HepG2 (cell line): Measurements from ENCODE around the gene AKR7A2. TPM values are rescaled to one million over a fixed set of nuclear protein-coding genes. Genes with fewer than 3 reads are reported as not detected.

ENCODE experiments used
- ATAC-seq: fragments of 200-7000 bp; cut with Tn5 transposase; 3 replicates; pipeline ENCODE4 v1.9.1; 2020; ENCODE audit warnings: mild to moderate bottlenecking, moderate library complexity
- BruUV-seq: library from RNA; stranded (reverse); fragments of 400-500 nt; replicated peaks from 2 replicates; lab custom pipeline; 2021; lab: Mats Ljungman, UMichigan
- CTCF ChIA-PET: fragments of 300-600 bp; formaldehyde crosslinking; extraction: SDS; loops from one replicate; lab custom pipeline; 2021; ENCODE audit warnings: low total read pairs, inconsistent platforms, low intra/inter-chr PET ratio; lab: Yijun Ruan, JAX
- POLR2A ChIA-PET: fragments of 350-600 bp; sonication (Branson Sonifier 250); formaldehyde crosslinking; loops from one replicate; lab custom pipeline; 2020; ENCODE audit warnings: antibody characterized with exemption, inconsistent platforms; lab: Yijun Ruan, JAX
- DNase-seq: peaks from one replicate; pipeline ENCODE4 v3.0.0-alpha.2; 2015; ENCODE audit warnings: low spot score
- FAIRE-seq: peaks from 3 replicates; lab custom pipeline; 2011; peaks lifted over from hg19 to GRCh38; lab: Jason Lieb, UNC
- H2AFZ ChIP-seq: one replicate; pipeline ENCODE4 v1.6.1; 2011; ENCODE audit warnings: low read length, inconsistent platforms
- H3K27ac ChIP-seq: fragments of 300-600 bp; 3 replicates; pipeline ENCODE4 v1.8.0; 2011; ENCODE audit warnings: mixed run types, mild to moderate bottlenecking, mixed read lengths, low read length, inconsistent platforms; ENCODE audit not compliant: insufficient read depth; ENCODE audit errors: extremely low read length
- H3K27me3 ChIP-seq, 2 experiments: fragments of 200-600 bp in 1 of 2; 2 replicates in 1 of 2; 3 replicates in 1 of 2; pipeline versions ENCODE4 v1.6.0 to v1.8.0; 2011; ENCODE audit warnings: low read length in 2 of 2, mild to moderate bottlenecking in 2 of 2, moderate library complexity in 2 of 2, inconsistent platforms in 1 of 2; ENCODE audit not compliant: insufficient read depth in 2 of 2, control insufficient read depth in 1 of 2
- H3K36me3 ChIP-seq, 2 experiments: fragments of 200-600 bp in 1 of 2; replicated peaks in 1 of 2; 2 replicates in 1 of 2; 3 replicates in 1 of 2; pipeline versions ENCODE4 v1.5.1 to v1.8.0; 2011; ENCODE audit warnings: low read length in 2 of 2, inconsistent platforms in 1 of 2; ENCODE audit not compliant: insufficient read depth in 2 of 2, control insufficient read depth in 1 of 2
- H3K4me1 ChIP-seq: 2 replicates; pipeline ENCODE4 v1.5.1; 2012; ENCODE audit warnings: low read length, inconsistent platforms; ENCODE audit not compliant: insufficient read depth
- H3K4me2 ChIP-seq: 2 replicates; pipeline ENCODE4 v1.6.0; 2011; ENCODE audit warnings: low read depth, low read length, inconsistent platforms
- H3K4me3 ChIP-seq, 3 experiments: fragments of 200-600 bp in 1 of 3; sonication (generic), shearing (Covaris generic) in 1 of 3; replicated peaks in 1 of 3; 2 replicates each; pipeline ENCODE4 v1.5.1; 2011 to 2016; ENCODE audit warnings: low read length in 3 of 3, inconsistent platforms in 2 of 3, low read depth in 2 of 3, mild to moderate bottlenecking in 2 of 3, control low read depth in 1 of 3, mixed read lengths in 1 of 3; ENCODE audit not compliant: insufficient read depth in 1 of 3
- H3K79me2 ChIP-seq: one replicate; pipeline ENCODE4 v1.6.1; 2011; ENCODE audit warnings: low read length, inconsistent platforms; ENCODE audit not compliant: insufficient read depth
- H3K9ac ChIP-seq: 2 replicates; pipeline ENCODE4 v1.6.0; 2011; ENCODE audit warnings: mild to moderate bottlenecking, low read depth, low read length, inconsistent platforms; ENCODE audit not compliant: insufficient read depth
- H3K9me3 ChIP-seq: 2 replicates; pipeline ENCODE4 v1.5.1; 2012; ENCODE audit warnings: mild to moderate bottlenecking, low read length
- H4K20me1 ChIP-seq: 2 replicates; pipeline ENCODE4 v1.6.0; 2011; ENCODE audit warnings: inconsistent platforms, mild to moderate bottlenecking, low read length, moderate library complexity; ENCODE audit not compliant: insufficient read depth
- ATF7-NPFF ChIP-seq: sonication (generic); formaldehyde crosslinking; IDR thresholded peaks from 2 replicates; pipeline ENCODE4 v1.8.1; 2023; ENCODE audit warnings: mild to moderate bottlenecking, low read depth, missing genetic modification reagents, moderate library complexity
- CAMTA2 ChIP-seq: sonication (generic); formaldehyde crosslinking; IDR thresholded peaks from 2 replicates; pipeline ENCODE4 v1.4.0; 2020; ENCODE audit warnings: mild to moderate bottlenecking, missing genetic modification reagents, borderline replicate concordance
- CERS6 ChIP-seq: sonication (generic); formaldehyde crosslinking; IDR thresholded peaks from 2 replicates; pipeline ENCODE4 v1.5.0; 2020; ENCODE audit warnings: missing genetic modification reagents
- HIC2 ChIP-seq: sonication (generic); formaldehyde crosslinking; IDR thresholded peaks from 2 replicates; pipeline ENCODE4 v1.9.0; 2022; ENCODE audit warnings: low read depth, missing genetic modification reagents
- HMG20B ChIP-seq: conservative IDR thresholded peaks from 2 replicates; pipeline ENCODE4 v1.6.1; 2016; ENCODE audit warnings: missing genetic modification reagents, missing compliant biosample characterization
- MAZ ChIP-seq, 2 experiments: sonication (generic) in 1 of 2; formaldehyde crosslinking in 1 of 2; IDR thresholded peaks; 2 replicates each; pipeline versions ENCODE4 v1.5.0 to v1.6.1; 2012 to 2020; ENCODE audit warnings: low read depth in 2 of 2, mild to moderate bottlenecking in 2 of 2, borderline replicate concordance in 1 of 2, improper control_type of control experiment in 1 of 2, low read length in 1 of 2, missing genetic modification reagents in 1 of 2, moderate library complexity in 1 of 2
- NBN ChIP-seq: fragments of 450-650 bp; conservative IDR thresholded peaks from 2 replicates; pipeline ENCODE4 v1.6.1; 2017
- RBFOX2 ChIP-seq: fragments of 200-400 bp; formaldehyde crosslinking; IDR thresholded peaks from 2 replicates; pipeline ENCODE4 v1.6.1; 2017; ENCODE audit warnings: low read depth, mild to moderate bottlenecking, low read length
- RXRB ChIP-seq: IDR thresholded peaks from 2 replicates; pipeline ENCODE4 v1.6.1; 2016; ENCODE audit warnings: borderline replicate concordance, missing genetic modification reagents, missing compliant biosample characterization
- SALL2 ChIP-seq: sonication (generic); formaldehyde crosslinking; IDR thresholded peaks from 2 replicates; pipeline ENCODE4 v1.8.1; 2023; ENCODE audit warnings: mild to moderate bottlenecking, missing genetic modification reagents, inconsistent platforms
- SMC3 ChIP-seq: IDR thresholded peaks from 2 replicates; pipeline ENCODE4 v1.6.1; 2011; ENCODE audit warnings: low read length, improper control_type of control experiment
- SP1 ChIP-seq, 2 experiments: fragments of 450-650 bp in 1 of 2; sonication (generic) in 1 of 2; formaldehyde crosslinking in 1 of 2; IDR thresholded peaks; 2 replicates each; pipeline versions ENCODE4 v1.4.0 to v1.6.1; 2016 to 2020; ENCODE audit warnings: missing genetic modification reagents in 1 of 2
- U2AF2 ChIP-seq: fragments of 200-400 bp; formaldehyde crosslinking; IDR thresholded peaks from 2 replicates; pipeline ENCODE4 v1.6.1; 2017; ENCODE audit warnings: low read depth, mild to moderate bottlenecking, low read length
- ZBTB1 ChIP-seq: sonication (generic); formaldehyde crosslinking; IDR thresholded peaks from 2 replicates; pipeline ENCODE4 v1.4.0; 2020; ENCODE audit warnings: missing genetic modification reagents, borderline replicate concordance
- ZNF317 ChIP-seq: sonication (generic); formaldehyde crosslinking; IDR thresholded peaks from 2 replicates; pipeline ENCODE4 v1.5.0; 2020; ENCODE audit warnings: mild to moderate bottlenecking, missing genetic modification reagents
- ZNF354B ChIP-seq: sonication (generic); formaldehyde crosslinking; IDR thresholded peaks from 2 replicates; pipeline ENCODE4 v1.8.0; 2022; ENCODE audit warnings: mild to moderate bottlenecking, missing genetic modification reagents
- ZNF782 ChIP-seq: sonication (generic); formaldehyde crosslinking; IDR thresholded peaks from 2 replicates; pipeline ENCODE4 v1.4.0; 2020; ENCODE audit warnings: missing genetic modification reagents, mild to moderate bottlenecking, borderline replicate concordance
- WGBS: methylation state at CpG from one replicate; pipeline ENCODE4 v1.1.6; 2017; ENCODE audit warnings: low lambda C conversion rate; 5-methylcytosine and 5-hydroxymethylcytosine counted together
- in situ Hi-C: cut with HindIII; loops from 2 replicates; pipeline ENCODE4 v1.10.0; 2017; ENCODE audit warnings: low pct_unique_long_range_greater_than_20kb; ENCODE audit not compliant: extremely low pct_ligation_motif_present
- intact Hi-C: fragments of 100-400 bp; cut with micrococcal nuclease; formaldehyde crosslinking; loops from one replicate; pipeline ENCODE4 v1.10.0; 2022; ENCODE audit not compliant: unreplicated experiment
- polyA plus RNA-seq, 8 experiments: library from polyadenylated mRNA; depleted of rRNA in 3 of 8; stranded (reverse) in 7 of 8; unstranded in 1 of 8; fragments of >200 nt; fragmentation: Illumina TruSeq in 4 of 8; extraction: Trizol in 4 of 8; gene quantifications; 2 replicates each; pipeline versions ENCODE4 v1.2.1 to v1.2.3, GENCODE V29; 2011 to 2016; ENCODE audit warnings: low read depth in 4 of 8, missing spikeins in 1 of 8, mixed read lengths in 1 of 8; ENCODE audit not compliant: insufficient read depth in 1 of 8
- total RNA-seq, 5 experiments: library from RNA; depleted of rRNA; stranded (reverse); fragments of >200 nt; fragmentation: Illumina TruSeq; extraction: Trizol; gene quantifications; 2 replicates each; pipeline ENCODE4 v1.2.3, GENCODE V29; 2016; ENCODE audit warnings: low read depth in 1 of 5
- TF ChIP-seq, protein P1 (sequence below): sonication (generic); formaldehyde crosslinking; IDR thresholded peaks from 2 replicates; pipeline ENCODE4 v1.5.1; 2020; ENCODE audit warnings: missing genetic modification reagents, mild to moderate bottlenecking, borderline replicate concordance

AKR7A2 gene
- total and polyA plus RNA-seq, 2 of the 13 experiments (the other 11 are each of a cell fraction or from before 2014, with no cell fraction given) = 45.2 to 75.6 TPM

- TF ChIP-seq RBFOX2 (0 out of 2 replicates have a peak, but pooled peaks have one; percentile 24), HIC2 (no peak), SP1 (IDR thresholded peaks at IDR 0.05) (no peak), SP1 (CRISPR knock-in tag; IDR thresholded peaks at IDR 0.05) (no peak), CERS6 (no peak), HMG20B (CRISPR knock-in tag) (no peak), ZNF317 (no peak)
Observed at GRCh38 chr1:19317126-19317910, 5.4 kb upstream of the AKR7A2 start (continued).

DNA sequence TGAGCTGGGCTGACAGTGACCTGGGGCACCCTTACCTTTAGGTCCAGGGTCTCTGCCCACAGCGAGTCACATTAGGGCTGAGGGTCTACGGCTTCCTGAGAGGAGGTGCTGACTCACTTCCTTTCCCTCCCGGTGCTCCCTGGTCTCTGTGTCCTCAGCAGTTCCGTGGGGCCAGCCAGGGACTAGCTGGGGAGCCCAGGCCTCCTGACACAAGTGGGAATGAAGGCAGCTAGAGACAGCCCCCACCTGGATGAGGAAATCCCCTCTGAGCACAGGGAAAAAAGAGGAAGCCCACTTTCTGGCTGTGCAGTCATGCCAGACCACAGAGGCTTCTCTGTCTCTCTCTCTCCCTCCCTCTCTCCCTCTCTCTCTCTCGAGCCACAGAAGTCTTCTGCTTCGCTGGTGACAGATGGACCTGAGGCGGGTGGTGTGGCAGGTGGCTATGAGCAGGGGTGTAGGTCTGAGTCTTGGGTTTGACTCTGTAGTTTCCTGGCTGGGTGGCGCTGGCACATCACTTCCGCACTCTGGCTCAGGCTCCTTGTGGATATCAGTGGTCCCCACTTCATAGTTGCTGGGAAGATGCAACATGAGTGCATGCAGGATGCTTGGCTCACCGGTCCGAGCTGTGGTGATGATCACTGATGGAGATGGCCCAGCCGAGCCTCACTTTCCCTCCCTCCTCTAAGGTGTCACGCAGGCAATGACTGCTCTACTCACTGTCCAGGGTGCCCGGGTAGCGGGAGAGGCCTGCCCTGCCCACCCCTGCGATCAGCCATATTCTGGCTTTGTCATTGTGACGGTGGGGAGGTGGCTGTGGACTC, 3.6 kb upstream of the AKR7A2 start:
- FAIRE-seq (no peak), ATAC-seq (no peak), DNase-seq (no peak)
- ChIA-PET CTCF (no interaction called here), POLR2A (interaction anchor here (1.0 kb wide), 1 partner anchor 18 kb away, joined by 3 read pairs; no protein-coding TSS in a partner anchor)
- Histone ChIP-seq H4K20me1 (no peaks in the 10 kb centered on the region), H3K4me3 (no peak overlapping the region), H3K79me2 (peaks cover 21% of the 10 kb centered on the region), H2AFZ (no peak overlapping the region), H3K27me3 (no peaks in the 10 kb centered on the region; a peak in 1 of 5 replicates), H3K4me2 (no peak overlapping the region), H3K36me3 (peaks cover 3 to 20% of the 10 kb centered on the region in 2 experiments; a peak in 3 of 5 replicates), H3K9me3 (no peaks in the 10 kb centered on the region), H3K9ac (no peak overlapping the region), H3K27ac (no peak overlapping the region), H3K4me1 (peaks cover 42% of the 10 kb centered on the region)
- intact Hi-C loops = no loop called here
- WGBS = 72% methylated on average over 11 of the region's 17 CpGs
- no TSS peak for BruUV-seq
- in situ Hi-C loops = no loop called here
- no peak for TF ChIP-seq ZBTB1 (CRISPR knock-in tag)
- no peak for TF ChIP-seq ZNF782
- no peak for TF ChIP-seq SMC3
- no peak for TF ChIP-seq CAMTA2
- TF ChIP-seq ZNF354B (CRISPR knock-in tag) = no peak
- TF ChIP-seq RXRB (CRISPR knock-in tag) = 0 out of 2 replicates have a peak, but pooled peaks have one; percentile 36
- TF ChIP-seq SALL2 (CRISPR knock-in tag) = no peak
- no peak for TF ChIP-seq MAZ (IDR thresholded peaks at IDR 0.05; ENCODE audit: borderline replicate concordance, low read depth, low read length)
- TF ChIP-seq MAZ (CRISPR knock-in tag; IDR thresholded peaks at IDR 0.05; ENCODE audit: low read depth) = no peak
- TF ChIP-seq ATF7-NPFF (CRISPR knock-in tag) = no peak
- TF ChIP-seq, protein P1, sequence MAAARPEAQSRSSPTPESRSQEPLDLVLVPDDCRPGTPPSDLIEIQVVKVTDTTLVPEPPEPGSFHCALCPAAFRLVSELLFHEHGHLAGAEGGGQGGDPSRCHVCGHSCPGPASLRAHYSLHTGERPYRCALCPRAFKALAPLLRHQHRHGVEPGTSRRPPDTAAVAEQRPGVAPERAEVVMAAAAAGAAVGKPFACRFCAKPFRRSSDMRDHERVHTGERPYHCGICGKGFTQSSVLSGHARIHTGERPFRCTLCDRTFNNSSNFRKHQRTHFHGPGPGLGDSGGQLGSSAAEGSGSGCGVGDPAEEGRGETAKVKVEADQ = no peak
- TF ChIP-seq NBN = no peak
- TF ChIP-seq U2AF2 = no peak
